ENCODE measurements around the gene DHRS3. TPM values are rescaled to one million over a fixed set of nuclear protein-coding genes. Genes with fewer than 3 reads are reported as not detected.

The DHRS3 gene
- total and polyA plus RNA-seq, 10 of the 15 experiments (the other 5 are each of a cell fraction or from before 2014, with no cell fraction given) = 0.23 to 29.7 (median 1.2) TPM

GRCh38 chr1:12585536-12585935 is 32.5 kb downstream of the DHRS3 start (continued):
- TF ChIP-seq IRF5 (IDR thresholded peaks at IDR 0.05; ENCODE audit: borderline replicate concordance) (no peak), DPF2 (IDR thresholded peaks at IDR 0.05) (no peak), NFXL1 (IDR thresholded peaks at IDR 0.05; ENCODE audit: borderline replicate concordance) (no peak), ATF7 (IDR thresholded peaks at IDR 0.05; ENCODE audit: low read depth) (no peak), CUX1 (IDR thresholded peaks at IDR 0.05; ENCODE audit: insufficient replicate concordance, low read depth, low read length) (no peak), SMAD1 (IDR thresholded peaks at IDR 0.05; ENCODE audit: low read depth, partially characterized antibody) (no peak)
